WTC11 (cell line): ENCODE results near the gene LRRN1. TPM values are rescaled to one million over a fixed set of nuclear protein-coding genes. Genes with fewer than 3 reads are reported as not detected.

Experiments used
- ATAC-seq: fragments of 200-7000 bp; cut with Tn5 transposase; 2 replicates; pipeline ENCODE4 v1.10.0; 2021; ENCODE audit warnings: mild to moderate bottlenecking, moderate library complexity
- CTCF ChIA-PET: fragments of 300-600 bp; sonication (Branson Sonifier 250); formaldehyde crosslinking; loops from one replicate; lab custom pipeline; 2021; ENCODE audit warnings: antibody characterized with exemption; lab: Charles Lee
- POLR2A ChIA-PET: fragments of 350-600 bp; sonication (Branson Sonifier 250); formaldehyde crosslinking; loops from one replicate; lab custom pipeline; 2021; ENCODE audit warnings: antibody characterized with exemption; lab: Charles Lee
- DNase-seq: peaks from one replicate; pipeline ENCODE4 v3.0.0; 2021; ENCODE audit warnings: low spot score
- H3K27ac Mint-ChIP-seq: 2 replicates; pipeline ENCODE4 v1.8.0; 2021; ENCODE audit warnings: mixed read lengths
- H3K27me3 Mint-ChIP-seq: 2 replicates; pipeline ENCODE4 v1.8.0; 2021; ENCODE audit warnings: low read depth, mild to moderate bottlenecking, moderate library complexity, mixed read lengths
- H3K36me3 Mint-ChIP-seq: 2 replicates; pipeline ENCODE4 v1.8.0; 2021; ENCODE audit warnings: mixed read lengths
- H3K4me1 Mint-ChIP-seq: 2 replicates; pipeline ENCODE4 v1.8.0; 2022; ENCODE audit warnings: mixed read lengths
- H3K4me3 Mint-ChIP-seq: 2 replicates; pipeline ENCODE4 v1.8.0; 2021; ENCODE audit warnings: mild to moderate bottlenecking, moderate library complexity, mixed read lengths
- H3K9me3 Mint-ChIP-seq: 2 replicates; pipeline ENCODE4 v1.8.0; 2021; ENCODE audit warnings: mixed read lengths
- ATF1 ChIP-seq: sonication (generic); formaldehyde crosslinking; IDR thresholded peaks from 2 replicates; pipeline ENCODE4 v1.8.1; 2023; ENCODE audit warnings: mild to moderate bottlenecking, moderate library complexity, missing genetic modification reagents
- ATF2 ChIP-seq: sonication (generic); formaldehyde crosslinking; IDR thresholded peaks from 2 replicates; pipeline ENCODE4 v1.8.1; 2022; ENCODE audit warnings: low read depth, missing genetic modification reagents, borderline replicate concordance
- ATF6 ChIP-seq: sonication (generic); formaldehyde crosslinking; IDR thresholded peaks from 2 replicates; pipeline ENCODE4 v1.8.1; 2023; ENCODE audit warnings: mild to moderate bottlenecking, missing genetic modification reagents
- CBFB ChIP-seq: sonication (generic); formaldehyde crosslinking; IDR thresholded peaks from 2 replicates; pipeline ENCODE4 v1.8.1; 2022; ENCODE audit warnings: mild to moderate bottlenecking, low read depth, missing genetic modification reagents
- CDX4 ChIP-seq: fragments of 250-450 bp; sonication (Bioruptor Pico); IDR thresholded peaks from 2 replicates; pipeline ENCODE4 v1.9.0; 2021; ENCODE audit warnings: moderate library complexity, mild to moderate bottlenecking, inconsistent platforms, borderline replicate concordance
- CREM ChIP-seq: sonication (generic); formaldehyde crosslinking; IDR thresholded peaks from 2 replicates; pipeline ENCODE4 v1.8.1; 2022; ENCODE audit warnings: mild to moderate bottlenecking, missing genetic modification reagents, moderate library complexity
- EMX1 ChIP-seq: fragments of 250-450 bp; sonication (Bioruptor Pico); IDR thresholded peaks from 2 replicates; pipeline ENCODE4 v1.8.0; 2021; ENCODE audit warnings: mild to moderate bottlenecking
- ETV6 ChIP-seq: sonication (generic); formaldehyde crosslinking; IDR thresholded peaks from 2 replicates; pipeline ENCODE4 v1.8.1; 2022; ENCODE audit warnings: mild to moderate bottlenecking, missing genetic modification reagents
- FOXP1 ChIP-seq: sonication (generic); formaldehyde crosslinking; IDR thresholded peaks from 2 replicates; pipeline ENCODE4 v1.8.0; 2022; ENCODE audit warnings: missing genetic modification reagents, mild to moderate bottlenecking, moderate library complexity, borderline replicate concordance
- FOXP4 ChIP-seq: sonication (generic); formaldehyde crosslinking; IDR thresholded peaks from 2 replicates; pipeline ENCODE4 v1.8.0; 2022; ENCODE audit warnings: mild to moderate bottlenecking, missing genetic modification reagents
- GRHL2 ChIP-seq: fragments of 250-450 bp; sonication (Bioruptor Pico); IDR thresholded peaks from 2 replicates; pipeline ENCODE4 v1.8.0; 2022; ENCODE audit warnings: mild to moderate bottlenecking, moderate library complexity; ENCODE audit not compliant: insufficient replicate concordance, severe bottlenecking
- IRF1 ChIP-seq: sonication (generic); formaldehyde crosslinking; IDR thresholded peaks from 2 replicates; pipeline ENCODE4 v1.8.0; 2023; ENCODE audit warnings: missing genetic modification reagents
- JAZF1 ChIP-seq: fragments of 250-450 bp; sonication (Bioruptor Pico); IDR thresholded peaks from 2 replicates; pipeline ENCODE4 v1.9.0; 2021; ENCODE audit warnings: moderate library complexity, mild to moderate bottlenecking, inconsistent platforms
- KAT7 ChIP-seq: sonication (generic); formaldehyde crosslinking; IDR thresholded peaks from 2 replicates; pipeline ENCODE4 v1.8.1; 2023; ENCODE audit warnings: missing genetic modification reagents, mild to moderate bottlenecking, borderline replicate concordance
- MAX ChIP-seq: sonication (generic); formaldehyde crosslinking; IDR thresholded peaks from 2 replicates; pipeline ENCODE4 v1.8.0; 2022; ENCODE audit warnings: mild to moderate bottlenecking, missing genetic modification reagents
- MXD4 ChIP-seq: fragments of 250-450 bp; sonication (Bioruptor Pico); IDR thresholded peaks from 2 replicates; pipeline ENCODE4 v1.8.0; 2021; ENCODE audit warnings: mild to moderate bottlenecking, moderate library complexity, borderline replicate concordance
- NFYB ChIP-seq: sonication (generic); formaldehyde crosslinking; conservative IDR thresholded peaks from 2 replicates; pipeline ENCODE4 v1.8.0; 2022; ENCODE audit warnings: low read depth, missing genetic modification reagents
- NR3C1 ChIP-seq: sonication (generic); formaldehyde crosslinking; conservative IDR thresholded peaks from 2 replicates; pipeline ENCODE4 v1.8.1; 2023; ENCODE audit warnings: low read depth, mild to moderate bottlenecking, missing genetic modification reagents
- RORB ChIP-seq: fragments of 250-450 bp; sonication (Bioruptor Pico); IDR thresholded peaks from 2 replicates; pipeline ENCODE4 v1.9.0; 2021; ENCODE audit warnings: mild to moderate bottlenecking
- SMAD3 ChIP-seq: sonication (generic); formaldehyde crosslinking; IDR thresholded peaks from 2 replicates; pipeline ENCODE4 v1.8.0; 2022; ENCODE audit warnings: missing genetic modification reagents, mild to moderate bottlenecking, borderline replicate concordance
- TP53 ChIP-seq: sonication (generic); formaldehyde crosslinking; IDR thresholded peaks from 2 replicates; pipeline ENCODE4 v1.8.1; 2023; ENCODE audit warnings: mild to moderate bottlenecking, missing genetic modification reagents
- ZNF121 ChIP-seq: sonication (generic); formaldehyde crosslinking; IDR thresholded peaks from 2 replicates; pipeline ENCODE4 v1.8.0; 2023; ENCODE audit warnings: missing genetic modification reagents
- ZNF232 ChIP-seq: sonication (generic); formaldehyde crosslinking; IDR thresholded peaks from 2 replicates; pipeline ENCODE4 v1.8.0; 2022; ENCODE audit warnings: mild to moderate bottlenecking, missing genetic modification reagents
- ZNF317 ChIP-seq: sonication (generic); formaldehyde crosslinking; IDR thresholded peaks from 2 replicates; pipeline ENCODE4 v1.8.1; 2023; ENCODE audit warnings: low read depth, mild to moderate bottlenecking, moderate library complexity, missing genetic modification reagents, borderline replicate concordance
- ZNF532 ChIP-seq: fragments of 250-450 bp; sonication (Bioruptor Pico); IDR thresholded peaks from 2 replicates; pipeline ENCODE4 v1.9.0; 2021; ENCODE audit warnings: mild to moderate bottlenecking, borderline replicate concordance
- total RNA-seq: library from RNA; stranded (reverse); gene quantifications from 3 replicates; pipeline ENCODE4 v1.2.3, GENCODE V29; 2021

Gene LRRN1
- total RNA-seq, 1 experiment from 2014 or later = 114 TPM

- no peak for TF ChIP-seq ATF6 (CRISPR knock-in tag)
- TF ChIP-seq ZNF532 (CRISPR knock-in tag) = no peak
- no peak for TF ChIP-seq KAT7
Observed at GRCh38 chr3:3860235-3860634, 61.0 kb downstream of the LRRN1 start (continued).

- Mint-ChIP-seq H3K27me3 (peaks cover 7% of the 10 kb centered on the region; the same call in 1 of the 2 replicates), H3K36me3 (peaks cover 20% of the 10 kb centered on the region), H3K4me3 (no peak overlapping the region), H3K9me3 (peaks cover 37% of the 10 kb centered on the region), H3K4me1 (no peaks in the 10 kb centered on the region), H3K27ac (no peak overlapping the region)
- DNase-seq (no peak), ATAC-seq (no peak)
- ChIA-PET POLR2A (no interaction called here), CTCF (no interaction called here)
- TF ChIP-seq RORB = no peak
- no peak for TF ChIP-seq JAZF1 (CRISPR knock-in tag)
- TF ChIP-seq MAX (CRISPR knock-in tag) = no peak
- no peak for TF ChIP-seq TP53
- TF ChIP-seq FOXP1 (CRISPR knock-in tag) = no peak
- no peak for TF ChIP-seq MXD4 (CRISPR knock-in tag)
- no peak for TF ChIP-seq NR3C1 (CRISPR knock-in tag)
- no peak for TF ChIP-seq ATF2 (CRISPR knock-in tag)
- no peak for TF ChIP-seq EMX1
- no peak for TF ChIP-seq CBFB
- TF ChIP-seq CDX4 = no peak
- TF ChIP-seq ZNF121 (CRISPR knock-in tag) = no peak
- TF ChIP-seq NFYB (CRISPR knock-in tag) = no peak
- no peak for TF ChIP-seq ETV6
Observed at GRCh38 chr3:3862534-3862933, 63.3 kb downstream of the LRRN1 start.

GRCh38 chr3:3875491-3875890 is 76.3 kb downstream of the LRRN1 start:
- no peak for DNase-seq
- Mint-ChIP-seq H3K27me3 (no peaks in the 10 kb centered on the region), H3K4me1 (no peaks in the 10 kb centered on the region), H3K36me3 (no peaks in the 10 kb centered on the region), H3K9me3 (peaks cover 7% of the 10 kb centered on the region), H3K4me3 (no peak overlapping the region), H3K27ac (no peak overlapping the region)
- ATAC-seq = no peak
- ChIA-PET CTCF (no interaction called here), POLR2A (no interaction called here)
- TF ChIP-seq ZNF317 (CRISPR knock-in tag) (no peak), RORB (no peak), ZNF232 (no peak), SMAD3 (CRISPR knock-in tag) (no peak), FOXP4 (CRISPR knock-in tag) (no peak), GRHL2 (no peak), JAZF1 (CRISPR knock-in tag) (no peak), ATF1 (CRISPR knock-in tag) (no peak), CREM (CRISPR knock-in tag) (no peak), ZNF121 (CRISPR knock-in tag) (no peak), IRF1 (CRISPR knock-in tag) (no peak)
